ENCODE data around the gene IGSF8.

The IGSF8 gene

GRCh38 chr1:160137216-160137862 lies 38.9 kb upstream of the IGSF8 start:
- Histone ChIP-seq H3K4me3 (ENCODE audit: low read length) (no peak overlapping the region), H3K9me2 (replicated peaks; ENCODE audit: control insufficient read depth, low read length) (no peaks in the 10 kb centered on the region), H3K36me3 (ENCODE audit: control insufficient read depth, low read length) (no peaks in the 10 kb centered on the region), H4K20me1 (ENCODE audit: control insufficient read depth, insufficient read depth, low read depth, low read length) (no peaks in the 10 kb centered on the region), H3F3A (ENCODE audit: control insufficient read depth, insufficient read depth) (no peaks in the 10 kb centered on the region), H3K27ac (ENCODE audit: low read depth, low read length) (no peak overlapping the region), H3K4me1 (ENCODE audit: control insufficient read depth, low read length) (no peaks in the 10 kb centered on the region), H3K27me3 (ENCODE audit: control insufficient read depth, low read length) (peaks cover 6% of the 10 kb centered on the region), H3K79me2 (ENCODE audit: control insufficient read depth, low read length) (no peaks in the 10 kb centered on the region), H3K4me2 (ENCODE audit: low read length) (no peak overlapping the region), H3K9me3 (ENCODE audit: control insufficient read depth, insufficient read depth, low read length) (no peaks in the 10 kb centered on the region)
- no peak for TF ChIP-seq CTCF (IDR thresholded peaks at IDR 0.05; ENCODE audit: low read depth, low read length, poor library complexity, severe bottlenecking)
- TF ChIP-seq EZH2phosphoT487 (IDR thresholded peaks at IDR 0.05; ENCODE audit: borderline replicate concordance, low read length), result no peak

GRCh38 chr1:160136926-160137200 lies 38.4 kb upstream of the IGSF8 start:
- Histone ChIP-seq H3K9me3 (ENCODE audit: control insufficient read depth, insufficient read depth, low read length) (no peaks in the 10 kb centered on the region), H3K27ac (ENCODE audit: low read depth, low read length) (no peak overlapping the region), H3K27me3 (ENCODE audit: control insufficient read depth, low read length) (peaks cover 9% of the 10 kb centered on the region), H3K4me2 (ENCODE audit: low read length) (no peak overlapping the region), H3K79me2 (ENCODE audit: control insufficient read depth, low read length) (no peaks in the 10 kb centered on the region), H4K20me1 (ENCODE audit: control insufficient read depth, insufficient read depth, low read depth, low read length) (no peaks in the 10 kb centered on the region), H3F3A (ENCODE audit: control insufficient read depth, insufficient read depth) (no peaks in the 10 kb centered on the region), H3K36me3 (ENCODE audit: control insufficient read depth, low read length) (no peaks in the 10 kb centered on the region), H3K4me3 (ENCODE audit: low read length) (no peak overlapping the region), H3K9me2 (replicated peaks; ENCODE audit: control insufficient read depth, low read length) (no peaks in the 10 kb centered on the region), H3K4me1 (ENCODE audit: control insufficient read depth, low read length) (no peaks in the 10 kb centered on the region)
- TF ChIP-seq CTCF (IDR thresholded peaks at IDR 0.05; ENCODE audit: low read depth, low read length, poor library complexity, severe bottlenecking) (no peak), EZH2phosphoT487 (IDR thresholded peaks at IDR 0.05; ENCODE audit: borderline replicate concordance, low read length) (no peak)

- H3K4me2 ChIP-seq (ENCODE audit: low read length), result no peak overlapping the region
- H3K36me3 ChIP-seq (ENCODE audit: control insufficient read depth, low read length), result no peaks in the 10 kb centered on the region
- no peaks in the 10 kb centered on the region for H3K9me2 ChIP-seq (replicated peaks; ENCODE audit: control insufficient read depth, low read length)
- H4K20me1 ChIP-seq (ENCODE audit: control insufficient read depth, insufficient read depth, low read depth, low read length), result no peaks in the 10 kb centered on the region
- no peaks in the 10 kb centered on the region for H3K4me1 ChIP-seq (ENCODE audit: control insufficient read depth, low read length)
- no peaks in the 10 kb centered on the region for H3F3A ChIP-seq (ENCODE audit: control insufficient read depth, insufficient read depth)
- no peak for TF ChIP-seq EZH2phosphoT487 (IDR thresholded peaks at IDR 0.05; ENCODE audit: borderline replicate concordance, low read length)
- TF ChIP-seq CTCF (IDR thresholded peaks at IDR 0.05; ENCODE audit: low read depth, low read length, poor library complexity, severe bottlenecking), result no peak
- no peak overlapping the region for H3K27ac ChIP-seq (ENCODE audit: low read depth, low read length)
- no peaks in the 10 kb centered on the region for H3K9me3 ChIP-seq (ENCODE audit: control insufficient read depth, insufficient read depth, low read length)
- no peak overlapping the region for H3K4me3 ChIP-seq (ENCODE audit: low read length)
- no peaks in the 10 kb centered on the region for H3K79me2 ChIP-seq (ENCODE audit: control insufficient read depth, low read length)
- H3K27me3 ChIP-seq (ENCODE audit: control insufficient read depth, low read length), result peaks cover 11% of the 10 kb centered on the region
Measured at GRCh38 chr1:160136121-160136925, 37.9 kb upstream of the IGSF8 start.
